Astrocyte (in vitro differentiated cells and primary cell): ENCODE measurements around the gene CD34. TPM values are rescaled to one million over a fixed set of nuclear protein-coding genes. Genes with fewer than 3 reads are reported as not detected.

Source experiments
- DNase-seq: peaks from one replicate; pipeline ENCODE4 v3.0.0-alpha.2; 2010; ENCODE audit warnings: low read depth
- FAIRE-seq: peaks from 2 replicates; lab custom pipeline; 2011; peaks lifted over from hg19 to GRCh38; lab: Jason Lieb, UNC
- H2AFZ ChIP-seq: 2 replicates; pipeline ENCODE4 v1.6.0; 2012; ENCODE audit warnings: low read depth, low read length, inconsistent platforms
- H3K27ac ChIP-seq: 2 replicates; pipeline ENCODE4 v1.5.1; 2011; ENCODE audit warnings: low read depth, low read length, inconsistent platforms
- H3K27me3 ChIP-seq: 2 replicates; pipeline ENCODE4 v1.6.0; 2011; ENCODE audit warnings: low read length, inconsistent platforms; ENCODE audit not compliant: insufficient read depth
- H3K36me3 ChIP-seq: 2 replicates; pipeline ENCODE4 v1.5.1; 2011; ENCODE audit warnings: low read length, inconsistent platforms; ENCODE audit not compliant: insufficient read depth
- H3K4me1 ChIP-seq: 2 replicates; pipeline ENCODE4 v1.5.1; 2011; ENCODE audit warnings: low read length, inconsistent platforms; ENCODE audit not compliant: insufficient read depth
- H3K4me2 ChIP-seq: 2 replicates; pipeline ENCODE4 v1.6.0; 2012; ENCODE audit warnings: low read length, inconsistent platforms
- H3K4me3 ChIP-seq: 2 replicates; pipeline ENCODE4 v1.5.1; 2011; ENCODE audit warnings: low read depth, mild to moderate bottlenecking, low read length, inconsistent platforms; ENCODE audit not compliant: insufficient read depth
- H3K79me2 ChIP-seq: 2 replicates; pipeline ENCODE4 v1.6.0; 2012; ENCODE audit warnings: mild to moderate bottlenecking, low read length, inconsistent platforms; ENCODE audit not compliant: insufficient read depth
- H3K9ac ChIP-seq: 2 replicates; pipeline ENCODE4 v1.6.0; 2012; ENCODE audit warnings: mild to moderate bottlenecking, low read length, inconsistent platforms
- H3K9me3 ChIP-seq: 2 replicates; pipeline ENCODE4 v1.5.1; 2012; ENCODE audit warnings: low read depth, mild to moderate bottlenecking, low read length, inconsistent platforms; ENCODE audit not compliant: insufficient read depth
- H4K20me1 ChIP-seq: 2 replicates; pipeline ENCODE4 v1.6.0; 2012; ENCODE audit warnings: low read length, inconsistent platforms; ENCODE audit not compliant: insufficient read depth
- H3K27ac Mint-ChIP-seq: one replicate; pipeline ENCODE4 v1.8.0; 2021; ENCODE audit warnings: mild to moderate bottlenecking, mixed read lengths; ENCODE audit not compliant: unreplicated experiment
- H3K27me3 Mint-ChIP-seq: one replicate; pipeline ENCODE4 v1.8.0; 2021; ENCODE audit warnings: low read depth, mixed read lengths; ENCODE audit not compliant: unreplicated experiment
- H3K36me3 Mint-ChIP-seq: one replicate; pipeline ENCODE4 v1.8.0; 2021; ENCODE audit warnings: low read depth, mixed read lengths; ENCODE audit not compliant: unreplicated experiment
- H3K4me1 Mint-ChIP-seq: one replicate; pipeline ENCODE4 v1.8.0; 2021; ENCODE audit warnings: low read depth, mixed read lengths; ENCODE audit not compliant: unreplicated experiment
- H3K4me3 Mint-ChIP-seq: one replicate; pipeline ENCODE4 v1.8.0; 2021; ENCODE audit warnings: mild to moderate bottlenecking, moderate library complexity, mixed read lengths; ENCODE audit not compliant: unreplicated experiment
- H3K9me3 Mint-ChIP-seq: one replicate; pipeline ENCODE4 v1.8.0; 2021; ENCODE audit warnings: mild to moderate bottlenecking, mixed read lengths; ENCODE audit not compliant: unreplicated experiment
- EZH2 ChIP-seq: IDR thresholded peaks from 2 replicates; pipeline ENCODE4 v1.6.1; 2012; ENCODE audit warnings: mild to moderate bottlenecking, low read length, inconsistent platforms; ENCODE audit not compliant: insufficient read depth
- total RNA-seq: library from RNA; stranded (reverse); gene quantifications from 2 replicates; pipeline ENCODE4 v1.2.1, GENCODE V29; 2021
- TF ChIP-seq, protein P1 (sequence below): IDR thresholded peaks from 2 replicates; pipeline ENCODE4 v1.5.1; 2011; ENCODE audit warnings: low read depth, mild to moderate bottlenecking, inconsistent platforms, low read length, moderate library complexity; ENCODE audit not compliant: insufficient read depth

CD34 gene
- total RNA-seq, 1 donor from 2014 or later = 0.45 TPM

DNA sequence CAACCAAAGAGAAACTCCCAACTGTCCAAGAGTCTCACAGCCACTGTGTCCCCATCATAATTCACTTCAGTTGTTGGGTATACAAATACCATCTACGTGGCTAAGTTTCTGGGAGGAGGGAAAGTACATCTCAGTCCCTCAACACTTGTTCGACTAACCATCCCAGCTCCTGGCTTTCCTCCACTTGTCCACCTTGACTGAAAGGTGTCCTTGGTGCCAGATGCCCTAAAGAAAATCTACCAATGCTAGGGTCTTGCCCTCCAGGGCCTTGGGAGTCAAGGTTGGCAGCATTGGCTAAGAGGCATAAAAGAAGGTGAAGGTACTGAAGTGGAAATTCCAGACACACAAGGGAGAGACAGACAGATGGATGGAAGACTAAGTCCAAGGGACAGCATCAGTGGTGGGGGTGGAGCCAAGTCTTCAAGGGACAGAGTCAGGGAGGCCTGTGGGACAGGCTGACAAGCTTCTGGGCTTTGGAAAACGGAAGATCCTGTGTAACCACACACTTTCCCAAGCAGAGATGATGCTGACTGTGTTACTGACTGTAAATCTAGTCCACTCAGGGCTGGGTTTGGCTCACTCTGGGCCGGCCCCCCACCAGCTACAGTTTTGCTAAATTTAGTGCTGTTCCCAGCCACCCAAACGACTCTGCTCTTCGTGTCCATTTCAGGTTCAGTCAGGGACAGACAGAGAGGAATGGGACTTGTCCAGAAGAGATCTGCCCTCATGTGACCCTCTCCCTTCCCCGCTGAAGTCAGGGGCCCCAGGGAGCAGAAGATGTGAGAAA lies 60.1 kb downstream of the CD34 start:
- Mint-ChIP-seq H3K4me1 (peaks cover 10% of the 10 kb centered on the region), H3K36me3 (no peaks in the 10 kb centered on the region), H3K27me3 (peaks cover 16% of the 10 kb centered on the region), H3K4me3 (no peak overlapping the region), H3K27ac (no peak overlapping the region), H3K9me3 (no peaks in the 10 kb centered on the region)
- H3K4me1 ChIP-seq = peaks cover 7% of the 10 kb centered on the region
- FAIRE-seq = no peak
- H3K79me2 ChIP-seq = no peaks in the 10 kb centered on the region
- H3K4me2 ChIP-seq = no peak overlapping the region
- H3K9ac ChIP-seq = no peak overlapping the region
- DNase-seq = no peak
- no peak overlapping the region for H2AFZ ChIP-seq
- no peaks in the 10 kb centered on the region for H3K36me3 ChIP-seq
- H3K27me3 ChIP-seq = no peaks in the 10 kb centered on the region
- H3K9me3 ChIP-seq = no peaks in the 10 kb centered on the region
- H3K4me3 ChIP-seq = no peak overlapping the region
- no peak for TF ChIP-seq EZH2
- TF ChIP-seq, protein P1, sequence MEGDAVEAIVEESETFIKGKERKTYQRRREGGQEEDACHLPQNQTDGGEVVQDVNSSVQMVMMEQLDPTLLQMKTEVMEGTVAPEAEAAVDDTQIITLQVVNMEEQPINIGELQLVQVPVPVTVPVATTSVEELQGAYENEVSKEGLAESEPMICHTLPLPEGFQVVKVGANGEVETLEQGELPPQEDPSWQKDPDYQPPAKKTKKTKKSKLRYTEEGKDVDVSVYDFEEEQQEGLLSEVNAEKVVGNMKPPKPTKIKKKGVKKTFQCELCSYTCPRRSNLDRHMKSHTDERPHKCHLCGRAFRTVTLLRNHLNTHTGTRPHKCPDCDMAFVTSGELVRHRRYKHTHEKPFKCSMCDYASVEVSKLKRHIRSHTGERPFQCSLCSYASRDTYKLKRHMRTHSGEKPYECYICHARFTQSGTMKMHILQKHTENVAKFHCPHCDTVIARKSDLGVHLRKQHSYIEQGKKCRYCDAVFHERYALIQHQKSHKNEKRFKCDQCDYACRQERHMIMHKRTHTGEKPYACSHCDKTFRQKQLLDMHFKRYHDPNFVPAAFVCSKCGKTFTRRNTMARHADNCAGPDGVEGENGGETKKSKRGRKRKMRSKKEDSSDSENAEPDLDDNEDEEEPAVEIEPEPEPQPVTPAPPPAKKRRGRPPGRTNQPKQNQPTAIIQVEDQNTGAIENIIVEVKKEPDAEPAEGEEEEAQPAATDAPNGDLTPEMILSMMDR = no peak
- no peaks in the 10 kb centered on the region for H4K20me1 ChIP-seq
- H3K27ac ChIP-seq = no peak overlapping the region

DNA sequence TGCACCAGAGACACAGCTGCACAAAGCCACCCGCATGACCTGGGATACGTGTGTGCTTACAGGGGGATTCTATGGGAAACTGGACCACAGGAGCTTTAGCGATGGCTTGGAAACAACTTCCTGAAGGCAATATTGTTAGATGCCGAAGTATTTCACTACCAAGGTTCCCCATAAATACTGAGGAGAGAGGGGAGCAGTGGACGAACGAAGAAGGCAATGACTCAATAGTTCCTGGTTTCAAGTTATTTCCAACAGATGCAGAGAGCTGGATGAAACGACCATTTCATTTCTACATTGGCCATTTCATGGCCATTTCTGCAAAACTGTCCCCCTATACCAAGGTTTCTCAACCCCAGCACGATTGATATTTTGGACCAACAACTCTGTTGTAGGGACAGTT lies 61.3 kb downstream of the CD34 start:
- H3K36me3 Mint-ChIP-seq = no peaks in the 10 kb centered on the region
- no peaks in the 10 kb centered on the region for H3K36me3 ChIP-seq

More for the DNA sequence above, 61.3 kb downstream of the CD34 start:
- Histone ChIP-seq H3K9ac (no peak overlapping the region), H3K79me2 (no peaks in the 10 kb centered on the region), H3K4me2 (no peak overlapping the region), H4K20me1 (no peaks in the 10 kb centered on the region), H3K4me3 (no peak overlapping the region), H3K9me3 (no peaks in the 10 kb centered on the region), H3K27me3 (no peaks in the 10 kb centered on the region), H3K4me1 (peaks cover 7% of the 10 kb centered on the region), H3K27ac (no peak overlapping the region), H2AFZ (no peak overlapping the region)
- peaks cover 10% of the 10 kb centered on the region for H3K4me1 Mint-ChIP-seq
- H3K4me3 Mint-ChIP-seq = no peak overlapping the region
- H3K27me3 Mint-ChIP-seq = peaks cover 18% of the 10 kb centered on the region
- H3K9me3 Mint-ChIP-seq = no peaks in the 10 kb centered on the region
- FAIRE-seq = no peak
- no peak for TF ChIP-seq EZH2
- TF ChIP-seq, protein P1 = no peak
- no peak overlapping the region for H3K27ac Mint-ChIP-seq
- no peak for DNase-seq
